Kidney tubule cell (primary cell): ENCODE measurements around the gene LRRC3B.

Experiments used
- DNase-seq: peaks from one replicate; pipeline ENCODE4 v3.0.0-alpha.2; 2018; ENCODE audit warnings: low spot score

The LRRC3B gene

DNA sequence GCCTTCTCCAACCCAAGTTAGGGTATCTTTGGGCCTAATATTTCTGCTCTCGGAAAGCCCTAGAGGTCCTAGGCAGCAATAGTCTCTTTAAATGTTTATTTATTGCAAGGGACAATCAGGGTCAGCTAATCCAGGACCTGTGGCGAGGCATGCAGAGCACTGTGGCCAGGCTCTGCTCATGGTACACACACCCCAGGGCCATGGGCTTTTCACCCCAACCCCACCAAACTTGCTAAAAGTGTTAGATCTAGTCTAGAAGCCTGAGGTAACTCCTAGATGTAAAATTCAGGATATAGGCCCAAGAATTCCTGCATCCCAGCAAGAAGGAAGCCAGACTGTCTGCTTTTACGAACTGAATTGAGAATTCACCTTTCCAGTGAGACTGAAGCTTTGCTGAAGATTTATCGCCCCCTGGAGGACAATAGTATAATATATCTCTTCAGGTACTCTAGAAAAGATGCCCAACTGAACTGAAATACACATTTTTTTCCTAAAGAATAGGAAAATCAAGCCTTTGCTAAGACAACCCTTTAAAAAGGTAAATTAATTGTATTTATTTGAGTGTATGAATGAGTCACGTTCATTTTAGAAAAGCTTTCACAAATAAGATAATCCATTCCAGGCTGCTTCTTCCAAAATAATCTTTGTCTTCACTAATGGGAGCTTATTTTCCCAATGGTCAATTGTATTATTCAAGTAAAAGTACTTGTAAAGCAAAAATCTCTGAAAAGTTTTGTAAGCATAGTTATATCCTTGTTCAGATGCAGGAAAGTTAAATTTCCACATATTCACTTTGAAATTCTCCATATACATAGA, 89.8 kb downstream of the LRRC3B start:
- DNase-seq: peak; percentile 61

DNA sequence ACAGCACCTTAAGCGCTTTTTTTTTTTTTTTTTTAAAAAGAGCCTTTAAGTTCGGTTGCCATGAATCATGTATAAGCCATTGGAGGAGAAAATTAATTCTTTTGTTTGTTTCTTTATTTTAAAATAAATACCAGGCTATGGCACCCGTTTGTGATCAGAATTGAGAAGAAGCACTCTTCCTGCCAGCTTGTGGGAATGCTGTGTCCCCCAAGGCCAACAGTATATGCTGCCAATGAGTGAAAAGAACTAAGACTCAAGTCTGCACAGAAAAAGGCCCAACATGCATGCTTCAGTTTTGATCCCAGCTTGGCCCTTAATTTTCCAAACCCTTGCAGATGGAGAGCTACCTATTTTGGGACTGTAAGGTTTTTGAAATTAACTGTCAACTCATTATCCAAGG, 90.5 kb downstream of the LRRC3B start:
- peak; percentile 2 for DNase-seq

- DNase-seq: no peak
These were observed 91.9 kb downstream of the LRRC3B start for GRCh38 chr3:26714485-26714884.

DNA sequence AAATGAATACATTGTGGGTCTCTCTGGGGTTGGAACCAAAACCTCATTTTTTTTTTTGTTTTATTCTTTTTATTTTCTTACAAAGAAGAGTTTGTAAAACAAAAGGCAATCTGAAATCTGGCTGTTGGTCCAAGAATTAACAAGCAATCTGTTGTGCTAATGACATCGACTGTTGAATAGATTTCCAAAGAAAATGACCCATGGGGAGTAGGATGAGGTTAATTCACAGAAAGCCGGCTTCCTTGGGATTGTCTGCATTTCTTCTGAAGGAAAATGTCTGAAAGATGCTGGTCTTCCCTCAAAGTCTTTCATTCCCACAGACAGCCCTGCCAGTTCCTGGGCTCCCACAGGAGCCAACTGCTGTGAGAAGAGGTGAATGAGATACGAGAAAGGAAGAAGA, 92.9 kb downstream of the LRRC3B start:
- no peak for DNase-seq

- no peak for DNase-seq
These were observed 95.7 kb downstream of the LRRC3B start for GRCh38 chr3:26718315-26718714.

GRCh38 chr3:26719134-26719533, 96.6 kb downstream of the LRRC3B start:
- DNase-seq: no peak

GRCh38 chr3:26721047-26721446, 98.5 kb downstream of the LRRC3B start:
- no peak for DNase-seq

DNA sequence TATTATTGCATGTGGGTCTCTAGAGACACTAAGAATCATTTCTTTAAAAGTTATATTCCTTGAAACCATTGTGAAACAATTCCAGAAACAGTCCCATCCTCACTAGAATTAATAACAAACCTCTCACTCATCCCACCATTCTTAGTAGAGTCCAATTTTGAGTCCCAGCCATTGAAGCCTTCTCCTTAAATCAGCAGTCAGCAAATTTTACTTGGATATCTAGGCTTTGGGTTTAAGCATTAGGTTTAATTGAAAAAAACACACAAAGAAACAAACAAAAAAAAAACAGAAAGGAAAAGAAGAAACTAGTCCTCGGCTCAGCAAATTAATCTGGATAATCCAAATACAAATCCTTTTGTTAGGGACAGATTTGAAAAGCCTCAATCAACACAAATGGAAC, 109.3 kb downstream of the LRRC3B start:
- DNase-seq: no peak

- DNase-seq: no peak
These were observed 127.7 kb downstream of the LRRC3B start for GRCh38 chr3:26750263-26750662.

DNA sequence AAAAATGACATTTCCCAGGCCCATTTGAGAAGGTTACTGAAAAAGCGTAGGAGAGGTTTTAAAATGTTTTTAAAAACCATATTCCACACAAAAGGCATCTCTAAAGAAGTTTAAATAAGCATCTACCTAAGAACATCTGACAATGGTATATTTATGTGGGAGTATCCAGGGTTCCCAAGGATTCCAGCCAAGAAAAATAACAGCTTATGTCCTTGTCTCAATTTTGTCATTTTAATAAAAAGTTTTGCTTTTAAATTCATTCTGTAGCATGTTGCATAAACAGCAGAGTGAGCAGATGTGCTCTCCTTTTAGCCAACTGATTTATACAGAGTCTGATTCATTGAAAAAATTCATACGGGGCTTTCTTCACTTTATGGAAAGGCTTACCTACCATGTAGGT, 129.9 kb downstream of the LRRC3B start:
- no peak for DNase-seq

DNA sequence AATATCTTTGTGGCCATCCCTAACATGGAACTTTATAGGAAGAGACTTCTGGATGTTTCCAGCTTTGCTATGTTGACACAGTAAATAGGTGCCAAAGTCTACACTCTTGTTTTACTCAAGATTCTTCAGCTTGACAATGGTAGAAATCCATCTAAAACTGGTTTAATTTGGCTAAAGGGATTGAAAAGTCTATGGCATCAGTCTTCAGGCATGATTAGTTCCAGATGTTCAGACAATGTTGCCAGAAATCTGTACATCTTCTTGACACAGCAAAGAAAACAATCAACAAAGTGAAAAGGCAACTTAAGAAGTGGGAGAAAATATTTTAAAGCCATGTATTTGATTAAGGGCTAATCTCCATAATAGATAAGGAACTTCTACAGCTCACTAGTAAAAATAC, 130.5 kb downstream of the LRRC3B start:
- DNase-seq: no peak

- no peak for DNase-seq
These were observed 135.4 kb downstream of the LRRC3B start for GRCh38 chr3:26757978-26758377.
